GM12878 (cell line): ENCODE data around the gene CYTH3. TPM values are rescaled to one million over a fixed set of nuclear protein-coding genes. Genes with fewer than 3 reads are reported as not detected.

Source experiments
- ATAC-seq: fragments of 200-7000 bp; cut with Tn5 transposase; 3 replicates; pipeline ENCODE4 v1.9.1; 2020; ENCODE audit warnings: mild to moderate bottlenecking, moderate library complexity
- BruUV-seq: library from RNA; stranded (reverse); fragments of 400-500 nt; replicated peaks from 2 replicates; lab custom pipeline; 2021; lab: Mats Ljungman, UMichigan
- CTCF ChIA-PET: fragments of 300-600 bp; sonication (Branson Sonifier 250); formaldehyde crosslinking; extraction: SDS; loops from one replicate; lab custom pipeline; 2021; ENCODE audit warnings: inconsistent platforms; lab: Yijun Ruan, JAX
- POLR2A ChIA-PET: fragments of 350-600 bp; formaldehyde crosslinking; extraction: SDS; loops from one replicate; lab custom pipeline; 2021; ENCODE audit warnings: inconsistent platforms; lab: Charles Lee
- RAD21 ChIA-PET: fragments of 300-600 bp; sonication (Branson Sonifier 250); formaldehyde crosslinking; loops from one replicate; lab custom pipeline; 2023; ENCODE audit warnings: antibody characterized with exemption; ENCODE audit not compliant: unreplicated experiment; lab: Charles Lee
- SMC1A ChIA-PET: fragments of 300-600 bp; sonication (Branson Sonifier 250); formaldehyde crosslinking; loops from one replicate; lab custom pipeline; 2023; ENCODE audit not compliant: unreplicated experiment, uncharacterized antibody; lab: Charles Lee
- DNase-seq: peaks from one replicate; pipeline ENCODE4 v3.0.0-alpha.2; 2011; ENCODE audit warnings: low read depth, low spot score
- FAIRE-seq: peaks from 3 replicates; lab custom pipeline; 2011; peaks lifted over from hg19 to GRCh38; lab: Jason Lieb, UNC
- H2AFZ ChIP-seq: 2 replicates; pipeline ENCODE4 v1.6.0; 2011; ENCODE audit warnings: low read depth, low read length, control low read depth; ENCODE audit not compliant: control insufficient read depth
- H3K27ac ChIP-seq: 2 replicates; pipeline ENCODE4 v1.5.1; 2011; ENCODE audit warnings: control low read depth; ENCODE audit not compliant: control insufficient read depth, insufficient read depth
- H3K27me3 ChIP-seq, 2 experiments: replicated peaks in 1 of 2; 2 replicates each; pipeline versions ENCODE4 v1.6.0 to v1.6.1; 2011; ENCODE audit warnings: low read length in 1 of 2; ENCODE audit not compliant: control insufficient read depth in 2 of 2, insufficient read depth in 2 of 2
- H3K36me3 ChIP-seq, 2 experiments: 2 replicates each; pipeline ENCODE4 v1.5.1; 2011; ENCODE audit warnings: low read length in 1 of 2; ENCODE audit not compliant: control insufficient read depth in 2 of 2, insufficient read depth in 2 of 2
- H3K4me1 ChIP-seq: 2 replicates; pipeline ENCODE4 v1.6.1; 2011; ENCODE audit warnings: mild to moderate bottlenecking, low read length, moderate library complexity, mixed read lengths; ENCODE audit not compliant: control insufficient read depth, insufficient read depth
- H3K4me2 ChIP-seq: 2 replicates; pipeline ENCODE4 v1.6.0; 2011; ENCODE audit warnings: control low read depth; ENCODE audit not compliant: control insufficient read depth, insufficient read depth
- H3K4me3 ChIP-seq: fragments of 200-600 bp; sonication (generic); 2 replicates; pipeline ENCODE4 v1.5.1; 2016
- H3K79me2 ChIP-seq: 2 replicates; pipeline ENCODE4 v1.6.0; 2011; ENCODE audit warnings: low read length; ENCODE audit not compliant: control insufficient read depth, insufficient read depth
- H3K9ac ChIP-seq: 2 replicates; pipeline ENCODE4 v1.8.0; 2011; ENCODE audit warnings: low read length, control low read depth, mixed read lengths; ENCODE audit not compliant: control insufficient read depth, insufficient read depth
- H3K9me3 ChIP-seq: replicated peaks from 3 replicates; pipeline ENCODE4 v1.5.1; 2011; ENCODE audit warnings: mild to moderate bottlenecking, low read length; ENCODE audit not compliant: control insufficient read depth, insufficient read depth
- H4K20me1 ChIP-seq: 2 replicates; pipeline ENCODE4 v1.6.0; 2011; ENCODE audit not compliant: control insufficient read depth, insufficient read depth
- ETV6 ChIP-seq, 2 experiments: fragments of 450-650 bp in 1 of 2; IDR thresholded peaks in 1 of 2; conservative IDR thresholded peaks in 1 of 2; 2 replicates each; pipeline ENCODE4 v1.6.1; 2014; ENCODE audit warnings: antibody characterized with exemption in 1 of 2, borderline replicate concordance in 1 of 2, low read depth in 1 of 2, mild to moderate bottlenecking in 1 of 2, moderate library complexity in 1 of 2
- HDAC2 ChIP-seq: fragments of 200-600 bp; sonication (generic); IDR thresholded peaks from 2 replicates; pipeline ENCODE4 v1.6.1; 2017
- MTA3 ChIP-seq: IDR thresholded peaks from 2 replicates; pipeline ENCODE4 v1.6.1; 2012; ENCODE audit warnings: low read length, inconsistent platforms, borderline replicate concordance
- NR2C1 ChIP-seq: fragments of 450-650 bp; IDR thresholded peaks from 2 replicates; pipeline ENCODE4 v1.6.1; 2017; ENCODE audit warnings: antibody characterized with exemption, mild to moderate bottlenecking, moderate library complexity
- POLR2AphosphoS2 ChIP-seq: IDR thresholded peaks from 2 replicates; pipeline ENCODE4 v1.6.1; 2011; ENCODE audit warnings: low read depth, mild to moderate bottlenecking, low read length, improper control_type of control experiment, moderate library complexity
- RELB ChIP-seq: fragments of 450-650 bp; IDR thresholded peaks from 2 replicates; pipeline ENCODE4 v1.6.1; 2017; ENCODE audit warnings: low read depth, mild to moderate bottlenecking, moderate library complexity
- SMARCA5 ChIP-seq: fragments of 450-650 bp; IDR thresholded peaks from 2 replicates; pipeline ENCODE4 v1.6.1; 2017; ENCODE audit warnings: mild to moderate bottlenecking
- SUZ12 ChIP-seq: fragments of 200-600 bp; sonication (generic); IDR thresholded peaks from one replicate; pipeline ENCODE4 v1.6.1; 2018; ENCODE audit warnings: antibody characterized with exemption, mild to moderate bottlenecking; ENCODE audit not compliant: unreplicated experiment
- TARDBP ChIP-seq: IDR thresholded peaks from 2 replicates; pipeline ENCODE4 v1.6.1; 2016; ENCODE audit warnings: borderline replicate concordance
- TBL1XR1 ChIP-seq: IDR thresholded peaks from 2 replicates; pipeline ENCODE4 v1.6.1; 2012; ENCODE audit warnings: low read depth, low read length, improper control_type of control experiment
- TCF7 ChIP-seq: IDR thresholded peaks from 2 replicates; pipeline ENCODE4 v1.6.1; 2014; ENCODE audit warnings: antibody characterized with exemption, borderline replicate concordance
- ZBED1 ChIP-seq: IDR thresholded peaks from 2 replicates; pipeline ENCODE4 v1.6.1; 2016; ENCODE audit warnings: borderline replicate concordance
- WGBS: methylation state at CpG from one replicate; pipeline ENCODE4 v1.1.6; 2016; ENCODE audit warnings: low lambda C conversion rate; ENCODE audit not compliant: insufficient replicate concordance, insufficient coverage; ENCODE audit errors: missing lambda C conversion rate; 5-methylcytosine and 5-hydroxymethylcytosine counted together
- in situ Hi-C: fragments of 300-500 bp; cut with MboI; formaldehyde crosslinking; loops from 9 replicates; pipeline ENCODE4 v1.14.3; 2018; ENCODE audit warnings: mixed read lengths
- intact Hi-C: fragments of 100-400 bp; cut with micrococcal nuclease; formaldehyde crosslinking; loops from one replicate; pipeline ENCODE4 v1.14.2; 2022; ENCODE audit not compliant: unreplicated experiment
- polyA plus RNA-seq, 11 experiments: library from polyadenylated mRNA; depleted of rRNA in 4 of 11; unstranded in 6 of 11; stranded (reverse) in 5 of 11; fragments of >200 nt; fragmentation: Nextera tagmentation in 4 of 11; fragmentation: Illumina TruSeq in 1 of 11; extraction: Ambion mirVana in 4 of 11; extraction: Trizol in 1 of 11; gene quantifications; 1 replicate in 1 of 11; 2 replicates in 10 of 11; pipeline versions ENCODE4 v1.2.1 to v1.2.3, GENCODE V29; 2011 to 2016; ENCODE audit warnings: inconsistent platforms in 2 of 11, missing spikeins in 2 of 11, low read depth in 1 of 11
- total RNA-seq, 4 experiments: library from RNA; depleted of rRNA in 3 of 4; stranded (reverse); fragments of >200 nt in 3 of 4; fragmentation: Illumina TruSeq in 1 of 4; extraction: Trizol in 1 of 4; gene quantifications; 2 replicates each; pipeline versions ENCODE4 v1.2.1 to v1.2.3, GENCODE V29; 2013 to 2021
- TF ChIP-seq, protein P1 (sequence below): fragments of 450-650 bp; IDR thresholded peaks from 2 replicates; pipeline ENCODE4 v1.6.1; 2017; ENCODE audit warnings: mild to moderate bottlenecking, moderate library complexity

The CYTH3 gene
- total and polyA plus RNA-seq, 10 of the 15 experiments (the other 5 are each of a cell fraction or from before 2014, with no cell fraction given) = 0.45 to 28.2 (median 15.7) TPM

- 99% methylated on average over 11 of the region's 11 CpGs for WGBS
- H3K9ac ChIP-seq = no peak overlapping the region
- ChIA-PET CTCF (no interaction called here), POLR2A (no interaction called here), SMC1A (interaction anchor here (1.0 to 1.6 kb wide), 2 partner anchors 14 to 114 kb away, joined by 3 to 4 read pairs; no protein-coding TSS in a partner anchor), RAD21 (no interaction called here)
- no peaks in the 10 kb centered on the region for H3K4me1 ChIP-seq
- in situ Hi-C loops = no loop called here
- no peaks in the 10 kb centered on the region for H3K79me2 ChIP-seq
- TF ChIP-seq SUZ12 (no peak), RELB (no peak), ETV6 (conservative IDR thresholded peaks at IDR 0.05 in 1 of 2, IDR thresholded peaks at IDR 0.05 in 1 of 2; ENCODE audit: borderline replicate concordance in 1 of 2, low read depth in 1 of 2) (no peak), POLR2AphosphoS2 (no peak), TARDBP (no peak), HDAC2 (no peak), SMARCA5 (no peak), TCF7 (no peak), NR2C1 (no peak), TBL1XR1 (no peak), ZBED1 (no peak), MTA3 (no peak)
- TF ChIP-seq, protein P1, sequence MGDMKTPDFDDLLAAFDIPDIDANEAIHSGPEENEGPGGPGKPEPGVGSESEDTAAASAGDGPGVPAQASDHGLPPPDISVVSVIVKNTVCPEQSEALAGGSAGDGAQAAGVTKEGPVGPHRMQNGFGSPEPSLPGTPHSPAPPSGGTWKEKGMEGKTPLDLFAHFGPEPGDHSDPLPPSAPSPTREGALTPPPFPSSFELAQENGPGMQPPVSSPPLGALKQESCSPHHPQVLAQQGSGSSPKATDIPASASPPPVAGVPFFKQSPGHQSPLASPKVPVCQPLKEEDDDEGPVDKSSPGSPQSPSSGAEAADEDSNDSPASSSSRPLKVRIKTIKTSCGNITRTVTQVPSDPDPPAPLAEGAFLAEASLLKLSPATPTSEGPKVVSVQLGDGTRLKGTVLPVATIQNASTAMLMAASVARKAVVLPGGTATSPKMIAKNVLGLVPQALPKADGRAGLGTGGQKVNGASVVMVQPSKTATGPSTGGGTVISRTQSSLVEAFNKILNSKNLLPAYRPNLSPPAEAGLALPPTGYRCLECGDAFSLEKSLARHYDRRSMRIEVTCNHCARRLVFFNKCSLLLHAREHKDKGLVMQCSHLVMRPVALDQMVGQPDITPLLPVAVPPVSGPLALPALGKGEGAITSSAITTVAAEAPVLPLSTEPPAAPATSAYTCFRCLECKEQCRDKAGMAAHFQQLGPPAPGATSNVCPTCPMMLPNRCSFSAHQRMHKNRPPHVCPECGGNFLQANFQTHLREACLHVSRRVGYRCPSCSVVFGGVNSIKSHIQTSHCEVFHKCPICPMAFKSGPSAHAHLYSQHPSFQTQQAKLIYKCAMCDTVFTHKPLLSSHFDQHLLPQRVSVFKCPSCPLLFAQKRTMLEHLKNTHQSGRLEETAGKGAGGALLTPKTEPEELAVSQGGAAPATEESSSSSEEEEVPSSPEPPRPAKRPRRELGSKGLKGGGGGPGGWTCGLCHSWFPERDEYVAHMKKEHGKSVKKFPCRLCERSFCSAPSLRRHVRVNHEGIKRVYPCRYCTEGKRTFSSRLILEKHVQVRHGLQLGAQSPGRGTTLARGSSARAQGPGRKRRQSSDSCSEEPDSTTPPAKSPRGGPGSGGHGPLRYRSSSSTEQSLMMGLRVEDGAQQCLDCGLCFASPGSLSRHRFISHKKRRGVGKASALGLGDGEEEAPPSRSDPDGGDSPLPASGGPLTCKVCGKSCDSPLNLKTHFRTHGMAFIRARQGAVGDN = no peak
- ATAC-seq (no peak), FAIRE-seq (no peak), DNase-seq (no peak)
- H2AFZ ChIP-seq = no peak overlapping the region
- no peak overlapping the region for H3K27ac ChIP-seq
- no TSS peak for BruUV-seq
- no peaks in the 10 kb centered on the region for H3K27me3 ChIP-seq
- peaks cover 0 to 24% of the 10 kb centered on the region in 2 experiments for H3K36me3 ChIP-seq
- intact Hi-C loops = no loop called here
- no peak overlapping the region for H3K4me2 ChIP-seq
- no peaks in the 10 kb centered on the region for H3K9me3 ChIP-seq
- H4K20me1 ChIP-seq = no peaks in the 10 kb centered on the region
- no peak overlapping the region for H3K4me3 ChIP-seq
These were observed 116.8 kb downstream of the CYTH3 start for GRCh38 chr7:6155596-6155995.
